KOPT-K1 (cell line): ENCODE data around the gene PIP5K1C.

Experiments used
- H3K27ac ChIP-seq: fragments of 200-600 bp; sonication (generic); 2 replicates; pipeline ENCODE4 v1.5.1; 2016; ENCODE audit warnings: antibody characterized with exemption, mild to moderate bottlenecking, low read depth, low read length; ENCODE audit not compliant: poor library complexity, severe bottlenecking
- H3K36me3 ChIP-seq: fragments of 200-600 bp; sonication (generic); 2 replicates; pipeline ENCODE4 v1.5.1; 2017; ENCODE audit warnings: antibody characterized with exemption, mild to moderate bottlenecking, low read length, moderate library complexity; ENCODE audit not compliant: insufficient read depth
- H3K9me3 ChIP-seq: fragments of 200-600 bp; sonication (generic); 2 replicates; pipeline ENCODE4 v1.5.1; 2017; ENCODE audit warnings: antibody characterized with exemption, low read length, mild to moderate bottlenecking; ENCODE audit not compliant: insufficient read depth, poor library complexity, severe bottlenecking

Gene PIP5K1C

GRCh38 chr19:3708207-3708931 lies 8.1 kb upstream of the PIP5K1C start, which contains the start of gene TJP3:
TSS of gene TJP3 (plus strand) at chr19:3708384. CDS start at chr19:3728433, 20,049 bp downstream.
- Histone ChIP-seq H3K27ac (no peak within 1 kb of the TSS), H3K36me3 (no peaks in the 10 kb centered on the region), H3K9me3 (no peaks in the 10 kb centered on the region)

GRCh38 chr19:3707868-3708206 lies 7.6 kb upstream of the PIP5K1C start:
- no peaks in the 10 kb centered on the region for H3K36me3 ChIP-seq
- H3K9me3 ChIP-seq, result no peaks in the 10 kb centered on the region
- H3K27ac ChIP-seq, result no peak overlapping the region

- H3K36me3 ChIP-seq, result no peaks in the 10 kb centered on the region
- no peaks in the 10 kb centered on the region for H3K9me3 ChIP-seq
- no peak overlapping the region for H3K27ac ChIP-seq
Measured at GRCh38 chr19:3701200-3701599, 932 bp upstream of the PIP5K1C start.

GRCh38 chr19:3699741-3700241 lies 477 bp downstream of the PIP5K1C start:
- H3K9me3 ChIP-seq, result no peaks in the 10 kb centered on the region
- no peaks in the 10 kb centered on the region for H3K36me3 ChIP-seq
- peak overlapping the region; percentile 46 for H3K27ac ChIP-seq

GRCh38 chr19:3698974-3699740 lies 1.1 kb downstream of the PIP5K1C start:
- H3K27ac ChIP-seq, result peak overlapping the region; percentile 46
- H3K36me3 ChIP-seq, result no peaks in the 10 kb centered on the region
- no peaks in the 10 kb centered on the region for H3K9me3 ChIP-seq

- Histone ChIP-seq H3K27ac (no peak overlapping the region), H3K36me3 (no peaks in the 10 kb centered on the region), H3K9me3 (no peaks in the 10 kb centered on the region)
Measured at GRCh38 chr19:3698386-3698950, 1.8 kb downstream of the PIP5K1C start.

GRCh38 chr19:3697671-3698385 lies 2.4 kb downstream of the PIP5K1C start:
- no peaks in the 10 kb centered on the region for H3K9me3 ChIP-seq
- H3K27ac ChIP-seq, result no peak overlapping the region
- no peaks in the 10 kb centered on the region for H3K36me3 ChIP-seq

GRCh38 chr19:3697094-3697493 lies 3.2 kb downstream of the PIP5K1C start:
- no peaks in the 10 kb centered on the region for H3K36me3 ChIP-seq
- no peaks in the 10 kb centered on the region for H3K9me3 ChIP-seq
- H3K27ac ChIP-seq, result no peak overlapping the region

- Histone ChIP-seq H3K36me3 (no peaks in the 10 kb centered on the region), H3K9me3 (no peaks in the 10 kb centered on the region), H3K27ac (no peak overlapping the region)
Measured at GRCh38 chr19:3696660-3696995, 3.6 kb downstream of the PIP5K1C start.

GRCh38 chr19:3695986-3696659 lies 4.1 kb downstream of the PIP5K1C start:
- Histone ChIP-seq H3K36me3 (no peaks in the 10 kb centered on the region), H3K9me3 (no peaks in the 10 kb centered on the region), H3K27ac (no peak overlapping the region)

- H3K27ac ChIP-seq, result no peak overlapping the region
- H3K36me3 ChIP-seq, result no peaks in the 10 kb centered on the region
Measured at GRCh38 chr19:3695124-3695733, 5.0 kb downstream of the PIP5K1C start.

GRCh38 chr19:3694361-3695123 lies 5.7 kb downstream of the PIP5K1C start:
- Histone ChIP-seq H3K36me3 (no peaks in the 10 kb centered on the region), H3K27ac (no peak overlapping the region), H3K9me3 (no peaks in the 10 kb centered on the region)

More at GRCh38 chr19:3695124-3695733, 5.0 kb downstream of the PIP5K1C start:
- no peaks in the 10 kb centered on the region for H3K9me3 ChIP-seq

- Histone ChIP-seq H3K36me3 (no peaks in the 10 kb centered on the region), H3K27ac (no peak overlapping the region), H3K9me3 (no peaks in the 10 kb centered on the region)
Measured at GRCh38 chr19:3693025-3693925, 7.0 kb downstream of the PIP5K1C start.
